Measurements from ENCODE around the gene NUP93.
"Not testable (repeated sequence)": the region's sequence is repeated elsewhere in the genome, so short reads cannot be mapped to it uniquely, and the experiment has no call there.

Gene NUP93

GRCh38 chr16:56798955-56799354 is 69.0 kb downstream of the NUP93 start:
- DNase-seq: no peak
- no peaks in the 10 kb centered on the region for H3K27me3 ChIP-seq (replicated peaks)
- H3K4me3 ChIP-seq (ENCODE audit: low read depth, low read length): no peak overlapping the region
- no peak overlapping the region for H3K27ac ChIP-seq
- in situ Hi-C loops (cut with HindIII; ENCODE audit: low pct_ligation_motif_present, low sequenced_read_pairs): no loop called here
- TF ChIP-seq CTCF (IDR thresholded peaks at IDR 0.05; ENCODE audit: low read depth, low read length, missing control alignments): no peak
- no peaks in the 10 kb centered on the region for H3K36me3 ChIP-seq (replicated peaks)

- DNase-seq: no peak
- in situ Hi-C loops (cut with HindIII; ENCODE audit: low pct_ligation_motif_present, low sequenced_read_pairs): no loop called here
- Histone ChIP-seq H3K27me3 (replicated peaks) (no peaks in the 10 kb centered on the region), H3K4me3 (ENCODE audit: low read depth, low read length) (no peak overlapping the region), H3K36me3 (replicated peaks) (no peaks in the 10 kb centered on the region), H3K27ac (no peak overlapping the region)
- no peak for TF ChIP-seq CTCF (IDR thresholded peaks at IDR 0.05; ENCODE audit: low read depth, low read length, missing control alignments)
These were observed 70.4 kb downstream of the NUP93 start for GRCh38 chr16:56800355-56800754.

- DNase-seq: no peak
- Histone ChIP-seq H3K4me3 (ENCODE audit: low read depth, low read length) (no peak overlapping the region), H3K36me3 (replicated peaks) (no peaks in the 10 kb centered on the region), H3K27me3 (replicated peaks) (no peaks in the 10 kb centered on the region), H3K27ac (no peak overlapping the region)
- in situ Hi-C loops (cut with HindIII; ENCODE audit: low pct_ligation_motif_present, low sequenced_read_pairs): no loop called here
- TF ChIP-seq CTCF (IDR thresholded peaks at IDR 0.05; ENCODE audit: low read depth, low read length, missing control alignments): no peak
These were observed 71.8 kb downstream of the NUP93 start for GRCh38 chr16:56801762-56802161.

GRCh38 chr16:56807011-56807675 is 77.2 kb downstream of the NUP93 start:
- H3K4me3 ChIP-seq (ENCODE audit: low read depth, low read length): no peak overlapping the region
- peak overlapping the region; percentile 60 for H3K27ac ChIP-seq
- no peaks in the 10 kb centered on the region for H3K27me3 ChIP-seq (replicated peaks)
- in situ Hi-C loops (cut with HindIII; ENCODE audit: low pct_ligation_motif_present, low sequenced_read_pairs): no loop called here
- no peak for TF ChIP-seq CTCF (IDR thresholded peaks at IDR 0.05; ENCODE audit: low read depth, low read length, missing control alignments)
- no peak for DNase-seq
- H3K36me3 ChIP-seq (replicated peaks): no peaks in the 10 kb centered on the region

GRCh38 chr16:56807676-56808067 is 77.7 kb downstream of the NUP93 start:
- peak overlapping the region; percentile 60 for H3K27ac ChIP-seq
- H3K36me3 ChIP-seq (replicated peaks); H3K27me3 ChIP-seq (replicated peaks); H3K4me3 ChIP-seq (ENCODE audit: low read depth, low read length); in situ Hi-C loops (cut with HindIII; ENCODE audit: low pct_ligation_motif_present, low sequenced_read_pairs); DNase-seq: not testable (repeated sequence)

GRCh38 chr16:56810954-56811353 is 81.0 kb downstream of the NUP93 start:
- H3K27me3 ChIP-seq (replicated peaks): no peaks in the 10 kb centered on the region
- H3K4me3 ChIP-seq (ENCODE audit: low read depth, low read length): no peak overlapping the region
- no peak for TF ChIP-seq CTCF (IDR thresholded peaks at IDR 0.05; ENCODE audit: low read depth, low read length, missing control alignments)
- no peak overlapping the region for H3K27ac ChIP-seq
- no peaks in the 10 kb centered on the region for H3K36me3 ChIP-seq (replicated peaks)
- in situ Hi-C loops (cut with HindIII; ENCODE audit: low pct_ligation_motif_present, low sequenced_read_pairs): no loop called here
- DNase-seq: no peak

GRCh38 chr16:56811602-56812001 is 81.7 kb downstream of the NUP93 start:
- H3K27ac ChIP-seq; H3K36me3 ChIP-seq (replicated peaks); in situ Hi-C loops (cut with HindIII; ENCODE audit: low pct_ligation_motif_present, low sequenced_read_pairs); DNase-seq; H3K27me3 ChIP-seq (replicated peaks); H3K4me3 ChIP-seq (ENCODE audit: low read depth, low read length): not testable (repeated sequence)

Measured in brain microvascular endothelial cell (primary cell).